K562 (cell line): ENCODE measurements around the gene DERL3. TPM values are rescaled to one million over a fixed set of nuclear protein-coding genes. Genes with fewer than 3 reads are reported as not detected.

Source experiments
- ATAC-seq: fragments of 200-7000 bp; cut with Tn5 transposase; 3 replicates; pipeline ENCODE4 v1.9.1; 2020; ENCODE audit warnings: moderate library complexity
- BruUV-seq: library from RNA; stranded (reverse); fragments of 400-500 nt; replicated peaks from 2 replicates; lab custom pipeline; 2021; lab: Mats Ljungman, UMichigan
- CTCF ChIA-PET: fragments of 300-600 bp; formaldehyde crosslinking; extraction: SDS; loops from one replicate; lab custom pipeline; 2021; ENCODE audit warnings: low intra/inter-chr PET ratio; lab: Yijun Ruan, JAX
- POLR2A ChIA-PET: fragments of 300-600, 350-650 bp; sonication (Branson Sonifier 250); formaldehyde crosslinking; extraction: SDS; loops from one replicate; lab custom pipeline; 2021; ENCODE audit warnings: antibody characterized with exemption, inconsistent platforms; lab: Yijun Ruan, JAX
- DNase-seq, 4 experiments: peaks; one replicate each; pipeline versions ENCODE4 v3.0.0 to v3.0.0-alpha.2; 2011 to 2018; ENCODE audit warnings: low spot score in 3 of 4, mixed read lengths in 3 of 4; ENCODE audit errors: extremely low read depth in 1 of 4
- FAIRE-seq: peaks from 2 replicates; lab custom pipeline; 2011; peaks lifted over from hg19 to GRCh38; lab: Jason Lieb, UNC
- H2AFZ ChIP-seq: 2 replicates; pipeline ENCODE4 v1.6.0; 2011; ENCODE audit warnings: low read depth, low read length, control low read depth, inconsistent platforms
- H3K27ac ChIP-seq: fragments of 200-600 bp; 3 replicates; pipeline ENCODE4 v1.8.0; 2011; ENCODE audit warnings: low read depth, mild to moderate bottlenecking, control low read depth, inconsistent platforms, low read length, moderate library complexity, mixed read lengths; ENCODE audit errors: extremely low read depth
- H3K27me3 ChIP-seq, 2 experiments: fragments of 300-600 bp in 1 of 2; 2 replicates in 1 of 2; 3 replicates in 1 of 2; pipeline versions ENCODE4 v1.6.0 to v1.8.0; 2011; ENCODE audit warnings: inconsistent platforms in 2 of 2, low read length in 2 of 2, mild to moderate bottlenecking in 1 of 2, mixed read lengths in 1 of 2, moderate library complexity in 1 of 2; ENCODE audit not compliant: control insufficient read depth in 2 of 2, insufficient read depth in 2 of 2
- H3K36me3 ChIP-seq: fragments of 300-600 bp; 3 replicates; pipeline ENCODE4 v1.8.0; 2011; ENCODE audit warnings: mild to moderate bottlenecking, low read length, inconsistent platforms; ENCODE audit not compliant: control insufficient read depth, insufficient read depth
- H3K4me1 ChIP-seq, 2 experiments: fragments of 200-600 bp in 1 of 2; replicated peaks in 1 of 2; 2 replicates in 1 of 2; 3 replicates in 1 of 2; pipeline versions ENCODE4 v1.5.1 to v1.8.0; 2011; ENCODE audit warnings: inconsistent platforms in 2 of 2, low read length in 2 of 2, mild to moderate bottlenecking in 1 of 2, mixed read lengths in 1 of 2, moderate library complexity in 1 of 2; ENCODE audit not compliant: control insufficient read depth in 2 of 2, insufficient read depth in 2 of 2
- H3K4me2 ChIP-seq: 2 replicates; pipeline ENCODE4 v1.6.1; 2011; ENCODE audit warnings: low read length, control low read depth, inconsistent platforms, mixed read lengths; ENCODE audit not compliant: insufficient read depth
- H3K4me3 ChIP-seq: fragments of 200-600 bp; sonication (generic), shearing (Covaris generic); 2 replicates; pipeline ENCODE4 v1.5.1; 2016; ENCODE audit warnings: control low read depth, inconsistent platforms
- H3K79me2 ChIP-seq: fragments of 200-600 bp; 3 replicates; pipeline ENCODE4 v1.8.0; 2011; ENCODE audit warnings: low read length, inconsistent platforms; ENCODE audit not compliant: control insufficient read depth, insufficient read depth
- H3K9ac ChIP-seq, 2 experiments: 2 replicates each; pipeline versions ENCODE4 v1.6.0 to v1.6.1; 2011; ENCODE audit warnings: low read depth in 2 of 2, low read length in 2 of 2, control low read depth in 1 of 2, inconsistent platforms in 1 of 2, mild to moderate bottlenecking in 1 of 2, mixed read lengths in 1 of 2; ENCODE audit not compliant: insufficient read depth in 1 of 2
- H3K9me1 ChIP-seq: one replicate; pipeline ENCODE4 v1.6.0; 2011; ENCODE audit warnings: inconsistent platforms, mild to moderate bottlenecking, low read length, moderate library complexity; ENCODE audit not compliant: control insufficient read depth, insufficient read depth
- H3K9me3 ChIP-seq: replicated peaks from 2 replicates; pipeline ENCODE4 v1.5.1; 2011; ENCODE audit warnings: low read depth, low read length, inconsistent platforms; ENCODE audit not compliant: control insufficient read depth, insufficient read depth
- H4K20me1 ChIP-seq: replicated peaks from 2 replicates; pipeline ENCODE4 v1.6.1; 2011; ENCODE audit warnings: low read length, inconsistent platforms, mixed read lengths; ENCODE audit not compliant: control insufficient read depth, insufficient read depth
- E2F3 ChIP-seq: fragments of 250-450 bp; sonication (Bioruptor Pico); IDR thresholded peaks from 2 replicates; pipeline ENCODE4 v1.4.0; 2020; ENCODE audit warnings: mild to moderate bottlenecking
- ESRRB ChIP-seq: fragments of 250-450 bp; sonication (Bioruptor Pico); IDR thresholded peaks from 2 replicates; pipeline ENCODE4 v1.5.0; 2020; ENCODE audit warnings: mild to moderate bottlenecking, moderate library complexity, borderline replicate concordance
- FOXP4 ChIP-seq: sonication (generic); formaldehyde crosslinking; IDR thresholded peaks from 2 replicates; pipeline ENCODE4 v1.8.0; 2022; ENCODE audit warnings: mild to moderate bottlenecking, missing genetic modification reagents, borderline replicate concordance
- GABPB2 ChIP-seq: fragments of 250-450 bp; sonication (Bioruptor Pico); conservative IDR thresholded peaks from 2 replicates; pipeline ENCODE4 v1.5.1; 2021; ENCODE audit warnings: mild to moderate bottlenecking
- KLF6 ChIP-seq: fragments of 250-450 bp; sonication (Bioruptor Pico); IDR thresholded peaks from 2 replicates; pipeline ENCODE4 v1.4.0; 2020; ENCODE audit warnings: mild to moderate bottlenecking, moderate library complexity, borderline replicate concordance
- NFIC ChIP-seq: fragments of 450-650 bp; IDR thresholded peaks from 2 replicates; pipeline ENCODE4 v1.6.1; 2017; ENCODE audit warnings: mild to moderate bottlenecking, inconsistent platforms
- RBM15 ChIP-seq: fragments of 200-400 bp; formaldehyde crosslinking; IDR thresholded peaks from 2 replicates; pipeline ENCODE4 v1.6.1; 2018; ENCODE audit warnings: mild to moderate bottlenecking, low read length, moderate library complexity; ENCODE audit not compliant: insufficient read depth
- RBM34 ChIP-seq: fragments of 200-400 bp; formaldehyde crosslinking; IDR thresholded peaks from 2 replicates; pipeline ENCODE4 v1.6.1; 2018; ENCODE audit warnings: low read length, borderline replicate concordance; ENCODE audit not compliant: insufficient read depth
- RNF2 ChIP-seq: sonication (generic); IDR thresholded peaks from 2 replicates; pipeline ENCODE4 v1.6.1; 2016
- SMC3 ChIP-seq: conservative IDR thresholded peaks from 2 replicates; pipeline ENCODE4 v1.6.1; 2011; ENCODE audit warnings: low read depth, low read length, improper control_type of control experiment; ENCODE audit not compliant: insufficient read depth
- TBP ChIP-seq: optimal IDR thresholded peaks from 2 replicates; pipeline ENCODE3; 2011; ENCODE audit warnings: low read depth, low read length, improper control_type of control experiment
- ZFP36 ChIP-seq: fragments of 150-350 bp; IDR thresholded peaks from 2 replicates; pipeline ENCODE4 v1.6.1; 2018; ENCODE audit warnings: low read length, low read depth; ENCODE audit not compliant: partially characterized antibody
- ZNF197 ChIP-seq: fragments of 200-800 bp; sonication (Bioruptor generic); IDR thresholded peaks from 2 replicates; pipeline ENCODE4 v1.6.1; 2016; ENCODE audit warnings: low read depth, missing genetic modification characterization, missing compliant biosample characterization
- ZNF41 ChIP-seq: fragments of 250-450 bp; sonication (Bioruptor Pico); conservative IDR thresholded peaks from 2 replicates; pipeline ENCODE4 v1.4.0; 2020; ENCODE audit warnings: mild to moderate bottlenecking
- WGBS: fragments of 100-300 bp; shearing (Covaris generic); methylation state at CpG from one replicate; pipeline ENCODE4 v1.1.6; 2016; ENCODE audit warnings: low coverage, mixed read lengths; ENCODE audit not compliant: insufficient coverage; ENCODE audit errors: missing lambda C conversion rate; 5-methylcytosine and 5-hydroxymethylcytosine counted together
- in situ Hi-C: fragments of 300-500 bp; cut with MboI; formaldehyde crosslinking; loops from 4 replicates; pipeline ENCODE4 v1.15.0; 2018; ENCODE audit warnings: inconsistent platforms, mixed read lengths
- intact Hi-C: fragments of 100-400 bp; cut with micrococcal nuclease; formaldehyde crosslinking; loops from 2 replicates; pipeline ENCODE4 v1.14.2; 2022
- polyA plus RNA-seq, 8 experiments: library from polyadenylated mRNA; depleted of rRNA in 4 of 8; stranded (reverse) in 5 of 8; unstranded in 3 of 8; fragments of >200 nt; fragmentation: Nextera tagmentation in 2 of 8; fragmentation: Illumina TruSeq in 1 of 8; extraction: Ambion mirVana in 2 of 8; extraction: Trizol in 1 of 8; gene quantifications; 2 replicates each; pipeline versions ENCODE4 v1.2.1 to v1.2.3, GENCODE V29; 2011 to 2014; ENCODE audit warnings: inconsistent platforms in 1 of 8, missing spikeins in 1 of 8
- total RNA-seq, 7 experiments: library from RNA; depleted of rRNA in 6 of 7; stranded (reverse); fragments of >200 nt in 6 of 7; fragmentation: Illumina TruSeq in 2 of 7; extraction: Trizol in 2 of 7; gene quantifications; 2 replicates each; pipeline versions ENCODE4 v1.2.1 to v1.2.3, GENCODE V29; 2011 to 2021; ENCODE audit warnings: low replicate concordance in 1 of 7

DERL3 gene
- total and polyA plus RNA-seq, 9 of the 15 experiments (the other 6 are each of a cell fraction or from before 2014, with no cell fraction given) = 1.3 to 12.4 (median 4.8) TPM

DNA sequence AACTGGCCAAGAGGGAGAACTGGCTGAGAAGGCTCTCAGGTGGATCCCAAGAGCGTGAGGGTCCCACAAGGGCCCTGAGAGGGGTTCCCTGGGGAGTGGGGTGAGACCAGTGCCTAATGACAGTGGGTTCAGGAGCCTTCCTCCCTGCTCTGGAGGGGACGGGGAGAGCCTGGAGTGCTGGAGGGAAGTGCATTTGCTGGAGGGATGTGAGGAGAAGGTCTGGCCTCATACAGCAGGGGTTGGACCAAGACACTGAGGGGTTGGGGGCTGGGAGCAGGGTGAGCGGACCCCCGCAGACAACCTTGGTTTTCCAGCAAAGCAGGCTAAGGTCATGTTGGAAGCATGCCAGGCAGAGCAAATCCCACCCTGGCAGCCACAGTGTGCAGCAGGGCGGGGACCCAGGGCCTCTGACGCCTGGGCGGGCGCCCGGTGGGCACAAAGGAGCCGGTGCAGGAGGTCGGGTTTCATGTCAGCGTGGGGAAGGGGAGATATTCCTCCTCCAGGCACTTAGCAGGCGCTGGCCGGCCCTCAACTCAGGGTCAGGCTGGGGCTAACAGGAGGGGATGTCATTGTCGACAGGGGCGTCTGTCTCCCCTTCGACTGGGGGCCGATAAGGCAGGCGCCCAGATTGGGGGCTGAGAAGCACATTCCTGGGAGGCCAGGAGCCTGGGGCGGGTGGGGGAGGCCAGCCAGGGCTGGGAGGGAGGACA lies 3.1 kb upstream of the DERL3 start:
- 25% methylated on average over 4 of the region's 20 CpGs for WGBS
- Histone ChIP-seq H3K27me3 (no peaks in the 10 kb centered on the region), H3K79me2 (no peaks in the 10 kb centered on the region), H3K4me2 (no peak overlapping the region), H3K4me1 (peaks cover 5 to 35% of the 10 kb centered on the region in 2 experiments; a peak in 4 of 5 replicates), H3K4me3 (no peak overlapping the region), H4K20me1 (no peaks in the 10 kb centered on the region), H2AFZ (no peak overlapping the region), H3K9me1 (no peaks in the 10 kb centered on the region), H3K9me3 (no peaks in the 10 kb centered on the region), H3K36me3 (no peaks in the 10 kb centered on the region), H3K27ac (no peak overlapping the region), H3K9ac (peak overlapping the region in 1 of 2 experiments; percentile 40; a peak in 1 of 4 replicates)
- CTCF ChIA-PET = no interaction called here
- ATAC-seq (no peak), DNase-seq (no peak), FAIRE-seq (no peak)
- no peak for TF ChIP-seq ESRRB (CRISPR knock-in tag)
- peak; percentile 44; the same call in 1 of the 2 replicates for TF ChIP-seq NFIC
- intact Hi-C loops (no loop called here), in situ Hi-C loops (loop anchor here (10.0 kb wide), 1 partner anchor 217 kb away; no protein-coding TSS in a partner anchor)
- BruUV-seq = no TSS peak
- POLR2A ChIA-PET = no interaction called here

GRCh38 chr22:23841292-23841691 lies 2.5 kb upstream of the DERL3 start:
- H3K27me3 ChIP-seq = no peaks in the 10 kb centered on the region
- peaks cover 2 to 32% of the 10 kb centered on the region in 2 experiments; a peak in 4 of 5 replicates for H3K4me1 ChIP-seq
- no TSS peak for BruUV-seq
- H3K36me3 ChIP-seq = peaks cover 4% of the 10 kb centered on the region; the same call in 1 of the 3 replicates
- CTCF ChIA-PET = no interaction called here
- H4K20me1 ChIP-seq = no peaks in the 10 kb centered on the region; the same call in 1 of the 2 replicates
- intact Hi-C loops = no loop called here
- no peak overlapping the region for H3K27ac ChIP-seq
- ATAC-seq (no peak), DNase-seq (no peak), FAIRE-seq (no peak)
- no peaks in the 10 kb centered on the region for H3K9me1 ChIP-seq
- 4% methylated on average over 5 of the region's 5 CpGs for WGBS
- peak overlapping the region in 1 of 2 experiments; percentile 55; a peak in 2 of 4 replicates for H3K9ac ChIP-seq
- no peak overlapping the region for H2AFZ ChIP-seq
- in situ Hi-C loops = loop anchor here (10.0 kb wide), 1 partner anchor 216 kb away; no protein-coding TSS in a partner anchor
- H3K9me3 ChIP-seq = no peaks in the 10 kb centered on the region
- H3K4me2 ChIP-seq = no peak overlapping the region
- H3K79me2 ChIP-seq = no peaks in the 10 kb centered on the region
- POLR2A ChIA-PET = no interaction called here
- no peak overlapping the region for H3K4me3 ChIP-seq
- TF ChIP-seq E2F3 (CRISPR knock-in tag) = no peak
- no peak for TF ChIP-seq GABPB2 (CRISPR knock-in tag)
- no peak for TF ChIP-seq RNF2
- no peak for TF ChIP-seq ZFP36
- no peak for TF ChIP-seq ZNF41 (CRISPR knock-in tag)
- no peak for TF ChIP-seq RBM34
- no peak for TF ChIP-seq FOXP4 (CRISPR knock-in tag)
- no peak for TF ChIP-seq RBM15
- TF ChIP-seq SMC3 = no peak
- no peak for TF ChIP-seq TBP
- TF ChIP-seq ZNF197 (CRISPR knock-in tag) = no peak
- no peak for TF ChIP-seq KLF6 (CRISPR knock-in tag)
